OCI-LY7 (cell line): ENCODE data around the gene NFKBIB. TPM values are rescaled to one million over a fixed set of nuclear protein-coding genes. Genes with fewer than 3 reads are reported as not detected.

Experiments
- BruUV-seq: library from RNA; stranded (reverse); fragments of 400-500 nt; replicated peaks from 2 replicates; lab custom pipeline; 2021; lab: Mats Ljungman, UMichigan
- CTCF ChIA-PET: fragments of 300-600 bp; sonication (Branson Sonifier 250); formaldehyde crosslinking; loops from one replicate; lab custom pipeline; 2022; ENCODE audit warnings: antibody characterized with exemption; ENCODE audit not compliant: unreplicated experiment; lab: Charles Lee
- POLR2A ChIA-PET: fragments of 300-600 bp; sonication (Branson Sonifier 250); formaldehyde crosslinking; loops from one replicate; lab custom pipeline; 2022; ENCODE audit warnings: antibody characterized with exemption; lab: Charles Lee
- DNase-seq: peaks from one replicate; pipeline ENCODE4 v3.0.0-alpha.2; 2015; ENCODE audit warnings: low spot score
- H2AFZ ChIP-seq: fragments of 200-600 bp; sonication (generic), shearing (Covaris generic); 2 replicates; pipeline ENCODE4 v1.6.1; 2014; ENCODE audit warnings: mild to moderate bottlenecking, antibody characterized with exemption, low read length, moderate library complexity
- H3K27ac ChIP-seq: fragments of 200-600 bp; sonication (generic); 2 replicates; pipeline ENCODE4 v1.5.1; 2014; ENCODE audit warnings: mixed run types, low read depth, mild to moderate bottlenecking, moderate library complexity, low read length, inconsistent platforms; ENCODE audit not compliant: poor library complexity, severe bottlenecking
- H3K36me3 ChIP-seq: fragments of 200-600 bp; sonication (generic); 2 replicates; pipeline ENCODE4 v1.6.1; 2014; ENCODE audit warnings: mild to moderate bottlenecking, antibody characterized with exemption, low read length, moderate library complexity, mixed read lengths; ENCODE audit not compliant: insufficient read depth
- H3K4me1 ChIP-seq: fragments of 200-600 bp; sonication (generic); 2 replicates; pipeline ENCODE4 v1.5.1; 2014; ENCODE audit warnings: mild to moderate bottlenecking, low read length; ENCODE audit not compliant: insufficient read depth, poor library complexity, severe bottlenecking
- H3K4me2 ChIP-seq: fragments of 200-600 bp; sonication (generic); 2 replicates; pipeline ENCODE4 v1.6.1; 2014; ENCODE audit warnings: mild to moderate bottlenecking, low read length
- H3K4me3 ChIP-seq: fragments of 200-600 bp; sonication (generic); 2 replicates; pipeline ENCODE4 v1.5.1; 2014; ENCODE audit warnings: mild to moderate bottlenecking, low read depth, low read length; ENCODE audit not compliant: poor library complexity, severe bottlenecking
- H3K79me2 ChIP-seq: fragments of 200-600 bp; sonication (generic); 2 replicates; pipeline ENCODE4 v1.6.1; 2016; ENCODE audit warnings: low read depth, mild to moderate bottlenecking, low read length, moderate library complexity, mixed read lengths; ENCODE audit not compliant: insufficient read depth
- H3K9me2 ChIP-seq: fragments of 200-600 bp; sonication (generic); 2 replicates; pipeline ENCODE4 v1.6.1; 2016; ENCODE audit warnings: mild to moderate bottlenecking, low read length, mixed read lengths; ENCODE audit not compliant: insufficient read depth
- H3K9me3 ChIP-seq: fragments of 200-600 bp; sonication (generic); 2 replicates; pipeline ENCODE4 v1.6.1; 2014; ENCODE audit warnings: mild to moderate bottlenecking, mixed run types, low read length, mixed read lengths
- H4K20me1 ChIP-seq: fragments of 200-600 bp; sonication (generic); 2 replicates; pipeline ENCODE4 v1.6.1; 2014; ENCODE audit warnings: mild to moderate bottlenecking, antibody characterized with exemption, low read length, moderate library complexity, mixed read lengths; ENCODE audit not compliant: insufficient read depth
- EZH2phosphoT487 ChIP-seq: fragments of 200-600 bp; sonication (generic); IDR thresholded peaks from 2 replicates; pipeline ENCODE4 v1.6.1; 2018; ENCODE audit warnings: low read depth, borderline replicate concordance, mild to moderate bottlenecking, mixed run types, antibody characterized with exemption, low read length, moderate library complexity, mixed read lengths
- intact Hi-C: fragments of 100-400 bp; cut with micrococcal nuclease; formaldehyde crosslinking; loops from one replicate; pipeline ENCODE4 v1.10.0; 2022; ENCODE audit not compliant: unreplicated experiment
- total RNA-seq, 2 experiments: library from RNA; depleted of rRNA in 1 of 2; stranded (reverse); fragments of >200 nt in 1 of 2; shearing (Covaris generic) in 1 of 2; gene quantifications; 2 replicates each; pipeline ENCODE4 v1.2.3, GENCODE V29; 2014 to 2022
- TF ChIP-seq, protein P1 (sequence below): fragments of 200-600 bp; sonication (generic); conservative IDR thresholded peaks from 2 replicates; pipeline ENCODE4 v1.5.1; 2014; ENCODE audit warnings: mild to moderate bottlenecking, antibody characterized with exemption, low read length, moderate library complexity, mixed read lengths

NFKBIB gene
- total RNA-seq, 2 experiments from 2014 or later, result 20.4 to 25.3 TPM

DNA sequence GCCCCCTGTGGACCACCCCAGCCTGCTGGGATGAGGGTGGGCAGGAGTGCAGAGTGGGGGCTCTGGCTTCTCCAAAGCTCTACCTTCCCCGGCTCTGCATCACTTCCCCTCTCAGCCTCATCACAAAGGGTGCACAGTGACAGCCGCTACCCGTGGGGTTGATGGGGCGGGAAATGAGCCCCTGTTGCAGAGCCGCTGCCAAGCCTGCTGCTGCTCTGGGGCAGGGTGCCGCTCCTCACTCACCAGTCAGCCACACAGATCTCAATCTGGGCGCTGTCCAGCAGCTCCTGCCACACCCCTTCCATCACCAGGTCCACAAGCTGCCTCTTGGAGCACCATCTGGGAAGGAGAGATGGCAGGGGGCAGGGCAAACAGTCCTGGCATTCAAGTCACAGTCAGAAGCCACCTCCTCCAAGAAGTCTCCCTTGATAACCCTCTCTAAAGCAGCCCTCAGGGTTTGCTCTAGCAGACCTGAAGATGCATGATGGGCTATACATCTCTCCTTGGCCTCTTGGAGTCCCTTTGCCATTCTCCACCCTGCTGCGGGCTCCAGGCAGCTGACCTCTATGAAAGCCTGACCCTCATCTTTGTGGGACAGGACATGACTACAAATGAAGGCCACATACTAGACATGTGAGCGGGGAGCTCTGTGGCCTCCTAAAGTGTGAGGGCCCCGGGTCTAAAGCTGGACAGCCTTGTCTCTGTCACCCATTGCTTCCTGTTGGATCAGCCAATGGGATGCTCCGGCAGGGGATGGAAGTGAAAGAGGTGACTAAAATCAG lies 46.7 kb downstream of the NFKBIB start:
- no peaks in the 10 kb centered on the region for H3K79me2 ChIP-seq
- H2AFZ ChIP-seq, result no peak overlapping the region
- H3K4me2 ChIP-seq, result no peak overlapping the region
- no peak overlapping the region for H3K27ac ChIP-seq
- no peak overlapping the region for H3K4me3 ChIP-seq
- no peaks in the 10 kb centered on the region for H3K9me2 ChIP-seq
- no peaks in the 10 kb centered on the region for H3K4me1 ChIP-seq
- no TSS peak for BruUV-seq
- no peaks in the 10 kb centered on the region for H4K20me1 ChIP-seq
- H3K36me3 ChIP-seq, result no peaks in the 10 kb centered on the region
- H3K9me3 ChIP-seq, result no peaks in the 10 kb centered on the region
- ChIA-PET POLR2A (no interaction called here), CTCF (no interaction called here)
- TF ChIP-seq, protein P1, sequence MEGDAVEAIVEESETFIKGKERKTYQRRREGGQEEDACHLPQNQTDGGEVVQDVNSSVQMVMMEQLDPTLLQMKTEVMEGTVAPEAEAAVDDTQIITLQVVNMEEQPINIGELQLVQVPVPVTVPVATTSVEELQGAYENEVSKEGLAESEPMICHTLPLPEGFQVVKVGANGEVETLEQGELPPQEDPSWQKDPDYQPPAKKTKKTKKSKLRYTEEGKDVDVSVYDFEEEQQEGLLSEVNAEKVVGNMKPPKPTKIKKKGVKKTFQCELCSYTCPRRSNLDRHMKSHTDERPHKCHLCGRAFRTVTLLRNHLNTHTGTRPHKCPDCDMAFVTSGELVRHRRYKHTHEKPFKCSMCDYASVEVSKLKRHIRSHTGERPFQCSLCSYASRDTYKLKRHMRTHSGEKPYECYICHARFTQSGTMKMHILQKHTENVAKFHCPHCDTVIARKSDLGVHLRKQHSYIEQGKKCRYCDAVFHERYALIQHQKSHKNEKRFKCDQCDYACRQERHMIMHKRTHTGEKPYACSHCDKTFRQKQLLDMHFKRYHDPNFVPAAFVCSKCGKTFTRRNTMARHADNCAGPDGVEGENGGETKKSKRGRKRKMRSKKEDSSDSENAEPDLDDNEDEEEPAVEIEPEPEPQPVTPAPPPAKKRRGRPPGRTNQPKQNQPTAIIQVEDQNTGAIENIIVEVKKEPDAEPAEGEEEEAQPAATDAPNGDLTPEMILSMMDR, result no peak
- TF ChIP-seq EZH2phosphoT487, result no peak
- DNase-seq, result no peak
- intact Hi-C loops, result no loop called here

DNA sequence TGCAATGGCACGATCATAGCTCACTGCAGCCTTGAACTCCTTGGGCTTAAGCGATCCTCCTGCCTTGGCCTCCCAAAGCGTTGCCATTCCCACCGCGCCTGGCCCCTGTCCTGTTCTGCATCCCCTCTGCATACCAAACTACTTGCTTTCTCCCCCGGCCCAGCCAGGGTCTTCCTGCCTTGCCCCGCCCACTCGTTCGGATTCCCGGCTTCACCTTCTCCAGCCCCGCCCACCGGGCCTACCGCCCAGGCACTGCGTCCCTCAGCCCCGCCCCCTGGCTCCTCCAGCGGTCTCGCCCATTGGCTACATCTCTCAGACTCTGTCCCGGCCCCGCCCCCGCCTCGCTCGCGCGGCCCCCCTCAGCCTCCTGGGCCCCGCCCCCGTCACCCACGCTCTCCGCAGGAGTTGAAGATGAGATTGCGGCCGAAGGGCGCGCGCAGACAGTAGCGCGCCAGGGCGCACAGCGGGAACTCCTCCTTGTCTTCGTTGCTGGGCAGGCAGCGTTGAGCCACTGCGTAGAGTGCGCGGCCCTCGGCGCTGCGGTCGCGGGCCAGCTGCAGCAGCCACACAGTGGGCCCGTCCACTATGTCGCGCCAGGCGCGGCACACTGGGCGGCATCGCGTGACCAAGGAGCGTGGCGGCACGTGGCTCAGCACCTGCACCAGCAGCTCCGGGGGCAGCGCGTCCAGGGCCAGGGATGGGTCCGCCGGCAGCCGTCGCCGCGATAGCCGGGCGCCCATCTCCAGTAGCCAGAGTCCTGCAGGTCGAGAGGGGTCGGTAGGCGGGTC lies 50.0 kb downstream of the NFKBIB start:
- Histone ChIP-seq H3K4me3 (no peak overlapping the region), H3K4me2 (no peak overlapping the region; the same call in 1 of the 2 replicates), H2AFZ (no peak overlapping the region), H4K20me1 (no peaks in the 10 kb centered on the region), H3K36me3 (no peaks in the 10 kb centered on the region), H3K9me2 (no peaks in the 10 kb centered on the region), H3K27ac (no peak overlapping the region), H3K4me1 (no peaks in the 10 kb centered on the region), H3K9me3 (no peaks in the 10 kb centered on the region), H3K79me2 (no peaks in the 10 kb centered on the region)
- TF ChIP-seq EZH2phosphoT487, result no peak
- TF ChIP-seq, protein P1, result no peak
- ChIA-PET CTCF (interaction anchor here (0.6 kb wide), 1 partner anchor 93 kb away, joined by 3 read pairs; no protein-coding TSS in a partner anchor), POLR2A (interaction anchor here (0.6 kb wide), 1 partner anchor 371 kb away, joined by 4 read pairs; no protein-coding TSS in a partner anchor)
- intact Hi-C loops, result no loop called here
- no TSS peak for BruUV-seq
- DNase-seq, result peak; percentile 53
